ENCODE data around the gene GHDC. TPM values are rescaled to one million over a fixed set of nuclear protein-coding genes. Genes with fewer than 3 reads are reported as not detected.
A peak's percentile ranks its signal among the peaks of the same experiment; 100 is the strongest.
"Not testable (repeated sequence)": the region's sequence is repeated elsewhere in the genome, so short reads cannot be mapped to it uniquely, and the experiment has no call there.

The GHDC gene
- 10.0 TPM for polyA plus RNA-seq (2013, experiment 1 of 4)
- 9.6 TPM for polyA plus RNA-seq (2013, experiment 2 of 4)
- polyA plus RNA-seq (2013, experiment 3 of 4) = 8.8 TPM
- polyA plus RNA-seq (2013, experiment 4 of 4) = 7.4 TPM

GRCh38 chr17:42193969-42194899 is at the start of gene GHDC:
GHDC (minus strand) TSS chr17:42194494; CDS start chr17:42193581, 913 bp downstream.
- Histone ChIP-seq H3K27me3 (ENCODE audit: control insufficient read depth, insufficient read depth, low read length, poor library complexity, severe bottlenecking) (no peaks in the 10 kb centered on the region), H3K4me1 (ENCODE audit: control insufficient read depth, insufficient read depth, low read length) (peaks cover 4% of the 10 kb centered on the region), H3K27ac (ENCODE audit: insufficient read depth, low read depth, low read length, poor library complexity, severe bottlenecking) (no peak within 1 kb of the TSS), H3K4me3 (ENCODE audit: insufficient read depth, low read depth, low read length) (peak within 1 kb of the TSS; percentile 45), H3K36me3 (ENCODE audit: control insufficient read depth, insufficient read depth, low read length) (no peaks in the 10 kb centered on the region), H3K9me3 (ENCODE audit: control insufficient read depth, low read length) (no peaks in the 10 kb centered on the region)
- WGBS, 2 experiments = 59 to 61% methylated on average over 24 of the region's 24 CpGs

GRCh38 chr17:42243493-42243982 is 49.2 kb upstream of the GHDC start:
- no peak overlapping the region for H3K27ac ChIP-seq (ENCODE audit: insufficient read depth, low read depth, low read length, poor library complexity, severe bottlenecking)
- 91 to 92% methylated on average over 5 of the region's 5 CpGs for WGBS, 2 experiments

GRCh38 chr17:42241871-42242270 is 47.6 kb upstream of the GHDC start:
- Histone ChIP-seq H3K36me3 (ENCODE audit: control insufficient read depth, insufficient read depth, low read length) (no peaks in the 10 kb centered on the region), H3K4me1 (ENCODE audit: control insufficient read depth, insufficient read depth, low read length) (no peaks in the 10 kb centered on the region), H3K9me3 (ENCODE audit: control insufficient read depth, low read length) (no peaks in the 10 kb centered on the region), H3K4me3 (ENCODE audit: insufficient read depth, low read depth, low read length) (no peak overlapping the region), H3K27me3 (ENCODE audit: control insufficient read depth, insufficient read depth, low read length, poor library complexity, severe bottlenecking) (no peaks in the 10 kb centered on the region), H3K27ac (ENCODE audit: insufficient read depth, low read depth, low read length, poor library complexity, severe bottlenecking) (no peak overlapping the region)
- WGBS, 2 experiments = 100% methylated on average over 1 of the region's 1 CpG; no CpG with 5 or more reads in 1 of the 2 experiments

More at GRCh38 chr17:42243493-42243982, 49.2 kb upstream of the GHDC start:
- H3K9me3 ChIP-seq (ENCODE audit: control insufficient read depth, low read length) = no peaks in the 10 kb centered on the region
- no peaks in the 10 kb centered on the region for H3K4me1 ChIP-seq (ENCODE audit: control insufficient read depth, insufficient read depth, low read length)
- no peak overlapping the region for H3K4me3 ChIP-seq (ENCODE audit: insufficient read depth, low read depth, low read length)
- H3K36me3 ChIP-seq (ENCODE audit: control insufficient read depth, insufficient read depth, low read length) = no peaks in the 10 kb centered on the region
- H3K27me3 ChIP-seq (ENCODE audit: control insufficient read depth, insufficient read depth, low read length, poor library complexity, severe bottlenecking) = no peaks in the 10 kb centered on the region

GRCh38 chr17:42240863-42241262 is 46.6 kb upstream of the GHDC start:
- not testable (repeated sequence) for H3K27ac ChIP-seq (ENCODE audit: insufficient read depth, low read depth, low read length, poor library complexity, severe bottlenecking); H3K36me3 ChIP-seq (ENCODE audit: control insufficient read depth, insufficient read depth, low read length); H3K4me1 ChIP-seq (ENCODE audit: control insufficient read depth, insufficient read depth, low read length); H3K9me3 ChIP-seq (ENCODE audit: control insufficient read depth, low read length); H3K4me3 ChIP-seq (ENCODE audit: insufficient read depth, low read depth, low read length); H3K27me3 ChIP-seq (ENCODE audit: control insufficient read depth, insufficient read depth, low read length, poor library complexity, severe bottlenecking)
- WGBS, 2 experiments = 87 to 93% methylated on average over 4 of the region's 4 CpGs

GRCh38 chr17:42240201-42240600 is 45.9 kb upstream of the GHDC start:
- no peaks in the 10 kb centered on the region for H3K36me3 ChIP-seq (ENCODE audit: control insufficient read depth, insufficient read depth, low read length)
- 94 to 97% methylated on average over 4 of the region's 5 CpGs for WGBS, 2 experiments

GRCh38 chr17:42239576-42239975 is 45.3 kb upstream of the GHDC start:
- 91 to 95% methylated on average over 5 to 7 of the region's 7 CpGs for WGBS, 2 experiments
- not testable (repeated sequence) for H3K9me3 ChIP-seq (ENCODE audit: control insufficient read depth, low read length)

More at GRCh38 chr17:42240201-42240600, 45.9 kb upstream of the GHDC start:
- H3K4me3 ChIP-seq (ENCODE audit: insufficient read depth, low read depth, low read length) = no peak overlapping the region
- H3K4me1 ChIP-seq (ENCODE audit: control insufficient read depth, insufficient read depth, low read length) = no peaks in the 10 kb centered on the region
- H3K27ac ChIP-seq (ENCODE audit: insufficient read depth, low read depth, low read length, poor library complexity, severe bottlenecking) = no peak overlapping the region
- no peaks in the 10 kb centered on the region for H3K27me3 ChIP-seq (ENCODE audit: control insufficient read depth, insufficient read depth, low read length, poor library complexity, severe bottlenecking)
- no peaks in the 10 kb centered on the region for H3K9me3 ChIP-seq (ENCODE audit: control insufficient read depth, low read length)

GRCh38 chr17:42236760-42237159 is 42.5 kb upstream of the GHDC start:
- no peaks in the 10 kb centered on the region for H3K4me1 ChIP-seq (ENCODE audit: control insufficient read depth, insufficient read depth, low read length)
- H3K9me3 ChIP-seq (ENCODE audit: control insufficient read depth, low read length) = no peaks in the 10 kb centered on the region
- WGBS, 2 experiments = 95 to 96% methylated on average over 7 of the region's 7 CpGs
- H3K27ac ChIP-seq (ENCODE audit: insufficient read depth, low read depth, low read length, poor library complexity, severe bottlenecking) = no peak overlapping the region
- no peaks in the 10 kb centered on the region for H3K27me3 ChIP-seq (ENCODE audit: control insufficient read depth, insufficient read depth, low read length, poor library complexity, severe bottlenecking)
- no peaks in the 10 kb centered on the region for H3K36me3 ChIP-seq (ENCODE audit: control insufficient read depth, insufficient read depth, low read length)
- H3K4me3 ChIP-seq (ENCODE audit: insufficient read depth, low read depth, low read length) = no peak overlapping the region

More at GRCh38 chr17:42239576-42239975, 45.3 kb upstream of the GHDC start:
- H3K4me1 ChIP-seq (ENCODE audit: control insufficient read depth, insufficient read depth, low read length); H3K27ac ChIP-seq (ENCODE audit: insufficient read depth, low read depth, low read length, poor library complexity, severe bottlenecking); H3K36me3 ChIP-seq (ENCODE audit: control insufficient read depth, insufficient read depth, low read length); H3K27me3 ChIP-seq (ENCODE audit: control insufficient read depth, insufficient read depth, low read length, poor library complexity, severe bottlenecking); H3K4me3 ChIP-seq (ENCODE audit: insufficient read depth, low read depth, low read length): not testable (repeated sequence)

GRCh38 chr17:42233994-42234393 is 39.7 kb upstream of the GHDC start:
- H3K4me3 ChIP-seq (ENCODE audit: insufficient read depth, low read depth, low read length) = no peak overlapping the region
- H3K36me3 ChIP-seq (ENCODE audit: control insufficient read depth, insufficient read depth, low read length) = no peaks in the 10 kb centered on the region
- H3K27me3 ChIP-seq (ENCODE audit: control insufficient read depth, insufficient read depth, low read length, poor library complexity, severe bottlenecking) = no peaks in the 10 kb centered on the region
- H3K9me3 ChIP-seq (ENCODE audit: control insufficient read depth, low read length) = no peaks in the 10 kb centered on the region
- H3K27ac ChIP-seq (ENCODE audit: insufficient read depth, low read depth, low read length, poor library complexity, severe bottlenecking) = no peak overlapping the region
- WGBS, 2 experiments = 95 to 96% methylated on average over 2 of the region's 2 CpGs
- H3K4me1 ChIP-seq (ENCODE audit: control insufficient read depth, insufficient read depth, low read length) = no peaks in the 10 kb centered on the region

- Histone ChIP-seq H3K4me3 (ENCODE audit: insufficient read depth, low read depth, low read length) (no peak overlapping the region), H3K27ac (ENCODE audit: insufficient read depth, low read depth, low read length, poor library complexity, severe bottlenecking) (no peak overlapping the region), H3K4me1 (ENCODE audit: control insufficient read depth, insufficient read depth, low read length) (no peaks in the 10 kb centered on the region), H3K27me3 (ENCODE audit: control insufficient read depth, insufficient read depth, low read length, poor library complexity, severe bottlenecking) (no peaks in the 10 kb centered on the region), H3K9me3 (ENCODE audit: control insufficient read depth, low read length) (no peaks in the 10 kb centered on the region), H3K36me3 (ENCODE audit: control insufficient read depth, insufficient read depth, low read length) (no peaks in the 10 kb centered on the region)
- 96 to 97% methylated on average over 5 of the region's 5 CpGs for WGBS, 2 experiments
Observed at GRCh38 chr17:42233156-42233555, 38.9 kb upstream of the GHDC start.

GRCh38 chr17:42230225-42230624 is 35.9 kb upstream of the GHDC start:
- Histone ChIP-seq H3K27me3 (ENCODE audit: control insufficient read depth, insufficient read depth, low read length, poor library complexity, severe bottlenecking) (no peaks in the 10 kb centered on the region), H3K4me3 (ENCODE audit: insufficient read depth, low read depth, low read length) (no peak overlapping the region), H3K4me1 (ENCODE audit: control insufficient read depth, insufficient read depth, low read length) (no peaks in the 10 kb centered on the region), H3K9me3 (ENCODE audit: control insufficient read depth, low read length) (no peaks in the 10 kb centered on the region), H3K27ac (ENCODE audit: insufficient read depth, low read depth, low read length, poor library complexity, severe bottlenecking) (no peak overlapping the region), H3K36me3 (ENCODE audit: control insufficient read depth, insufficient read depth, low read length) (no peaks in the 10 kb centered on the region)
- WGBS, 2 experiments = 93 to 95% methylated on average over 4 to 5 of the region's 5 CpGs

Measured in ectodermal cell (in vitro differentiated cells).